Breast epithelium (tissue), 3 donors: ENCODE data around the gene SREBF1.

Source experiments
- POLR2A ChIP-seq: fragments of 450-650 bp; IDR thresholded peaks from one replicate; pipeline ENCODE4 v1.6.1; 2016; ENCODE audit warnings: antibody characterized with exemption, mild to moderate bottlenecking, moderate library complexity
- TF ChIP-seq, protein P1 (sequence below), 3 donors: fragments of 450-650 bp; IDR thresholded peaks; one replicate each; pipeline ENCODE4 v1.5.1; 2016 to 2017; ENCODE audit warnings: antibody characterized with exemption in 3 of 3, mild to moderate bottlenecking in 3 of 3, moderate library complexity in 3 of 3

GRCh38 chr17:17835415-17836249, 1.2 kb downstream of the SREBF1 start:
- no peak for TF ChIP-seq POLR2A
- TF ChIP-seq, protein P1, sequence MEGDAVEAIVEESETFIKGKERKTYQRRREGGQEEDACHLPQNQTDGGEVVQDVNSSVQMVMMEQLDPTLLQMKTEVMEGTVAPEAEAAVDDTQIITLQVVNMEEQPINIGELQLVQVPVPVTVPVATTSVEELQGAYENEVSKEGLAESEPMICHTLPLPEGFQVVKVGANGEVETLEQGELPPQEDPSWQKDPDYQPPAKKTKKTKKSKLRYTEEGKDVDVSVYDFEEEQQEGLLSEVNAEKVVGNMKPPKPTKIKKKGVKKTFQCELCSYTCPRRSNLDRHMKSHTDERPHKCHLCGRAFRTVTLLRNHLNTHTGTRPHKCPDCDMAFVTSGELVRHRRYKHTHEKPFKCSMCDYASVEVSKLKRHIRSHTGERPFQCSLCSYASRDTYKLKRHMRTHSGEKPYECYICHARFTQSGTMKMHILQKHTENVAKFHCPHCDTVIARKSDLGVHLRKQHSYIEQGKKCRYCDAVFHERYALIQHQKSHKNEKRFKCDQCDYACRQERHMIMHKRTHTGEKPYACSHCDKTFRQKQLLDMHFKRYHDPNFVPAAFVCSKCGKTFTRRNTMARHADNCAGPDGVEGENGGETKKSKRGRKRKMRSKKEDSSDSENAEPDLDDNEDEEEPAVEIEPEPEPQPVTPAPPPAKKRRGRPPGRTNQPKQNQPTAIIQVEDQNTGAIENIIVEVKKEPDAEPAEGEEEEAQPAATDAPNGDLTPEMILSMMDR (IDR thresholded peaks at IDR 0.05), result no peak
